Lower leg skin (tissue), 4 donors: ENCODE data around the gene NOC4L. TPM values are rescaled to one million over a fixed set of nuclear protein-coding genes. Genes with fewer than 3 reads are reported as not detected.
"Not testable (repeated sequence)": the region's sequence is repeated elsewhere in the genome, so short reads cannot be mapped to it uniquely, and the experiment has no call there.

Source experiments
- DNase-seq, 2 donors: peaks; one replicate each; pipeline ENCODE4 v3.0.0-alpha.2; 2019; ENCODE audit warnings: low spot score in 2 of 2
- H3K4me3 ChIP-seq: fragments of 200-600 bp; sonication (generic); 2 replicates; pipeline ENCODE4 v1.5.1; 2017; ENCODE audit warnings: mild to moderate bottlenecking, low read depth; ENCODE audit not compliant: poor library complexity, severe bottlenecking
- POLR2A ChIP-seq, 2 donors: fragments of 450-650 bp; IDR thresholded peaks; one replicate each; pipeline ENCODE4 v1.6.1; 2016 to 2017; ENCODE audit warnings: antibody characterized with exemption in 2 of 2, mild to moderate bottlenecking in 1 of 2, moderate library complexity in 1 of 2
- WGBS, 2 donors: methylation state at CpG; one replicate each; pipeline ENCODE4 v1.1.5; 2018; 5-methylcytosine and 5-hydroxymethylcytosine counted together
- intact Hi-C: fragments of 100-400 bp; cut with DNase I; formaldehyde crosslinking; loops from one replicate; pipeline ENCODE4 v1.15.0; 2023; ENCODE audit warnings: low total_unique reads
- total RNA-seq, 4 donors: library from RNA; depleted of rRNA; stranded (reverse); fragments of >200 nt; gene quantifications; one replicate each; pipeline ENCODE4 v1.1.0, GENCODE V29; 2016
- TF ChIP-seq, protein P1 (sequence below), 3 donors: fragments of 450-650 bp; IDR thresholded peaks; one replicate each; pipeline ENCODE4 v1.5.1; 2016; ENCODE audit warnings: antibody characterized with exemption in 3 of 3, mild to moderate bottlenecking in 3 of 3, moderate library complexity in 2 of 3

The NOC4L gene
- total RNA-seq, 4 donors from 2014 or later = 7.3 to 17.7 (median 14.1) TPM

- H3K4me3 ChIP-seq = no peak overlapping the region
- intact Hi-C loops = no loop called here
- 86 to 92% methylated on average over 18 to 22 of the region's 38 CpGs for WGBS, 2 donors
- no peak for DNase-seq
- TF ChIP-seq, protein P1, sequence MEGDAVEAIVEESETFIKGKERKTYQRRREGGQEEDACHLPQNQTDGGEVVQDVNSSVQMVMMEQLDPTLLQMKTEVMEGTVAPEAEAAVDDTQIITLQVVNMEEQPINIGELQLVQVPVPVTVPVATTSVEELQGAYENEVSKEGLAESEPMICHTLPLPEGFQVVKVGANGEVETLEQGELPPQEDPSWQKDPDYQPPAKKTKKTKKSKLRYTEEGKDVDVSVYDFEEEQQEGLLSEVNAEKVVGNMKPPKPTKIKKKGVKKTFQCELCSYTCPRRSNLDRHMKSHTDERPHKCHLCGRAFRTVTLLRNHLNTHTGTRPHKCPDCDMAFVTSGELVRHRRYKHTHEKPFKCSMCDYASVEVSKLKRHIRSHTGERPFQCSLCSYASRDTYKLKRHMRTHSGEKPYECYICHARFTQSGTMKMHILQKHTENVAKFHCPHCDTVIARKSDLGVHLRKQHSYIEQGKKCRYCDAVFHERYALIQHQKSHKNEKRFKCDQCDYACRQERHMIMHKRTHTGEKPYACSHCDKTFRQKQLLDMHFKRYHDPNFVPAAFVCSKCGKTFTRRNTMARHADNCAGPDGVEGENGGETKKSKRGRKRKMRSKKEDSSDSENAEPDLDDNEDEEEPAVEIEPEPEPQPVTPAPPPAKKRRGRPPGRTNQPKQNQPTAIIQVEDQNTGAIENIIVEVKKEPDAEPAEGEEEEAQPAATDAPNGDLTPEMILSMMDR (IDR thresholded peaks at IDR 0.05) = no peak
- TF ChIP-seq POLR2A (IDR thresholded peaks at IDR 0.05) = no peak
Observed at GRCh38 chr12:132147423-132148367, 3.4 kb downstream of the NOC4L start.

DNA sequence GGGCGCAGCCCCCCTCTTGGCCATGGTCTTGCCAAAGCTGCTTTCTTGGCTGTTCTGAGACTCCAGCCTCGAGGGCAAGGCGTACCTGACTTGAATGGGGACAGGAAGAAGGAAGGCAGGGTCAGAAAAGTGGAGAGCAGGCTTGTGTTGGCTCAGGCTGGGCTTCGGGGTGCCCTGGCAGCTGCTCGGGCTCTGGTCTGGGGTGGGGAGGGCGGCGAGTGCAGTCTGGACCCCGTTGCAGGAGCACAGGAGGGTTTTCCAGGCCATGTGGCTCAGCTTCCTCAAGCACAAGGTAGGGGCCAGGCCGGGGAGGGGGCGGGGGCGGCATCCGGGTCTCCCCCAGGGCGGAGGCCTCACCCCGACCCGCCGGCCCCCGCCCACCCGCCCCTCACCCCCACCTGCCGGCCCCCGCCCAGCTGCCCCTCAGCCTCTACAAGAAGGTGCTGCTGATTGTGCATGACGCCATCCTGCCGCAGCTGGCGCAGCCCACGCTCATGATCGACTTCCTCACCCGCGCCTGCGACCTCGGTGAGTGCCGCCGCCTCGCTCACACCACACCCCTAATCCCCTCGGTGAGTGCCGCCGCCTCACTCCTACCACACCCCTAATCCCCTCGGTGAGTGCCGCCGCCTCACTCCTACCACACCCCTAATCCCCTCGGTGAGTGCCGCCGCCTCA lies 4.2 kb downstream of the NOC4L start:
- intact Hi-C loops = no loop called here
- no peak overlapping the region for H3K4me3 ChIP-seq
- no peak for DNase-seq
- 89 to 91% methylated on average over 37 to 41 of the region's 41 CpGs for WGBS, 2 donors
- TF ChIP-seq, protein P1 (IDR thresholded peaks at IDR 0.05) = no peak
- TF ChIP-seq POLR2A (IDR thresholded peaks at IDR 0.05) = no peak

GRCh38 chr12:132149526-132149925 lies 5.3 kb downstream of the NOC4L start:
- 88% methylated on average over 17 of the region's 32 CpGs; no CpG with 5 or more reads in 1 of the 2 donors for WGBS, 2 donors
- H3K4me3 ChIP-seq, DNase-seq, intact Hi-C loops: not testable (repeated sequence)

- no peak for DNase-seq
- intact Hi-C loops = loop anchor here (10.0 kb wide), 1 partner anchor 454 kb away; no protein-coding TSS in a partner anchor
- 92 to 94% methylated on average over 4 of the region's 6 CpGs for WGBS, 2 donors
- H3K4me3 ChIP-seq = no peak overlapping the region
- no peak for TF ChIP-seq POLR2A (IDR thresholded peaks at IDR 0.05)
- TF ChIP-seq, protein P1 (IDR thresholded peaks at IDR 0.05) = no peak
Observed at GRCh38 chr12:132150780-132151144, 6.5 kb downstream of the NOC4L start.

GRCh38 chr12:132151145-132151765 lies 7.0 kb downstream of the NOC4L start:
- TF ChIP-seq POLR2A (IDR thresholded peaks at IDR 0.05) = no peak
- TF ChIP-seq, protein P1 (IDR thresholded peaks at IDR 0.05) = no peak
- intact Hi-C loops = loop anchor here (10.0 kb wide), 1 partner anchor 454 kb away; no protein-coding TSS in a partner anchor
- WGBS, 2 donors = 87 to 92% methylated on average over 29 to 30 of the region's 36 CpGs
- DNase-seq = no peak
- H3K4me3 ChIP-seq = no peak overlapping the region
